8988T (cell line): ENCODE results near the gene IGDCC3.

ENCODE experiments used
- DNase-seq: peaks from one replicate; pipeline ENCODE4 v3.0.0; 2011

Gene IGDCC3

DNA sequence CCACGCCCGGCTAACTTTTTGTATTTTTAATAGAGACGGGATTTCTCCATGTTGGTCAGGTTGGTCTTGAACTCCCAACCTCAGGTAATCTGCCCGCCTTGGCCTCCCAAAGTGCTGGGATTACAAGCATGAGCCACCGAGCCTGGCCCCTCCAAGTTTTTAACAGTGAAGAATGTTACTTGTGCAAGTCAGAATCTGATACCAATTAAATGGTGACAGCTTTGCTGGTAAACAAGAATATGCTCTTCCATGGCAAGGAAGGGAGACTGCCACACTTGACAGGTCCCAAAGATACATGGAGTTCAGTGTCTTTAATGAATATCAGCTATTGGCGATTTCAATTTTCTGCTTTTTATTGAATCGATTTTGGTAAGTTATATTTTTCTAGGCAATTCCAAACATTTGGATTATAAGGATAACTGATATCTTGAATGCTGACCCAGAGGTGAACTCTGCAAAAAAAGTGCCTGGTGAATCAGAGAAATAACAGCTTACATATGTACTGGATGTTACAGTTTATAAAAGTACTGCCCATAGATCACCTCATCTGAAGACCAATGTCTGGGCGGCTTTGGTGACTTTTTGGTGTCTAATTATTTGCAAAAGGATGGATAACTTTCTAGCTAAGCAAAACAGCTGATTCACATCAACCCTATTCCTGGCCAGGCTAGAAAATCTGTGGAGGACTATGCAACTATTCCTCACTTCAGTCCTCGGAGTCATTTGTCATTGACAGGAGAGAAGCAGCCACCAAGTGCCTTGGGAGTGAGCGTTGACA, 92.3 kb downstream of the IGDCC3 start:
- no peak for DNase-seq

DNA sequence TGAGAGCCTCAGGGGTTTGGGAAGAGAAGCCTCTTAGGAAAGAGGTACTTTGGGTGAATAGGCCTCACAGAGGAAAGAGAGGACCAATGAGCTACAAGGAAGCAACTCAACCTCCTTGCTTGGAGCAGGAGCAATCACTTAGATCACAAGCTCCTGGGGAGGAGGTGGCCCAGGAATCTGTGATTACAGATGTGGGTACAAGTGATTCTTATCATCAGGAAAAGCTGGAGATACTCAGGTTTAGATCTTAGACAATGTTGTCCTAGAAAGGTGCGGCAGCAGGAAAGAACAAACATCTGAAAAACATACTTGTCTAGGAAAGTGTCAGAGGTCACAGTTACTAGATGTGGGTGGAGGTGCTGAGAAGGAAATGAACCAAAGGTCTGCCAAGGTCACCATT, 99.3 kb downstream of the IGDCC3 start:
- no peak for DNase-seq
